Stimulated activated CD4-positive, alpha-beta T cell treated with anti-CD3 and anti-CD28 coated beads, TNF-alpha, amount 100 ng/mL, for 4 hours (primary cell): ENCODE results near the gene PIH1D1.

Experiments
- DNase-seq, 3 experiments: peaks; one replicate each; pipeline ENCODE4 v3.0.0-alpha.2; 2020; ENCODE audit warnings: low read depth in 3 of 3

The PIH1D1 gene

DNA sequence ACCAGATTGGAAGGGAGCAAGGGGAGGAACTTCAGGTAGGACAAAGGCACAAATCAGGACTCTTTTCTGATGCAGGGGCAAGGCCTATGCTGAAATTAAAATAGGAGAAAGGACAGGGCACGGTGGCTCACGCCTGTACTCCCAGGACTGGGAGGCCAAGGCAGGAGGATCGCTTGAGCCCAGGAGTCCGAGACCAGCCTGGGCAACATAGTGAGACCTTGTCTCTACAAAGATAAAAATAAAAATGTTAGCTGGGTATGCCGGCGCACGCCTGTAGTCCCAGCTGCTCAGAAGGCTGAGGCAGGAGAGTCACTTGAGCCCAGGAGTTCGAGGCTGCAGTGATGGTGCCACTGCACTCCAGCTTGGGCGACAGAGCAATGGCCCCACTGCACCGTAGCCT, 15.9 kb downstream of the PIH1D1 start:
- no peak for DNase-seq

DNA sequence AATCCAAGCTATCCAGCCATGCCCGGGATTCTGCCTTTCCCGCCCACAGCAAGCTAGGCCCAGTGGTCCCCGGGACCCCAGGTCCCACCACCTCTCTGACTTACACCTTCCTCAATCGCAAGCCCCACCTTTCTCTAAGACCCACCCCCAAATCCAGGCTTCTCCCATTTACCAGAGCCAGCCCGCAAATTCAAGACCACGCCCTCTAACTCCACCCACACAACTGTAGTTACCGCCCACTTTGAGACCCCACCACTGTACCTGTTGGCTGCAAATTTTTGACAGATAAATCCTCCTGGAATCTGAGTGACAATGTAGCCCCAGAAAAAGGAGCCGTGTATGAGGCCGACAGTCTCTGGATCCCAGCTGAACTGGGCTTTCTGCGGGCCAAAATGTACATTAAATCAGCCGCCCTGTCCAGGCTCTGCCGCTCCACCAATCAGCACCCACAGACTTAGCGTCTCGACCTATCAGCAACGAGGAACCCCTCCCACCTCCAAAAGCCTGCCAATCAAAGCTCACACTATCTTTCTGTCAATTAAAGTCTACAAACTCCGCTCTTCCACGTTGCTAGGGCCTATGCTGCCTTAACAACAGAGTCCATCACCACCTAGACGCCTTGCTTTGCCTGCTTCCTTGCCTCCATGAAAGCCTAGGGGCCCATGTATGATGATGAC, 16.6 kb downstream of the PIH1D1 start:
- no peak for DNase-seq

DNA sequence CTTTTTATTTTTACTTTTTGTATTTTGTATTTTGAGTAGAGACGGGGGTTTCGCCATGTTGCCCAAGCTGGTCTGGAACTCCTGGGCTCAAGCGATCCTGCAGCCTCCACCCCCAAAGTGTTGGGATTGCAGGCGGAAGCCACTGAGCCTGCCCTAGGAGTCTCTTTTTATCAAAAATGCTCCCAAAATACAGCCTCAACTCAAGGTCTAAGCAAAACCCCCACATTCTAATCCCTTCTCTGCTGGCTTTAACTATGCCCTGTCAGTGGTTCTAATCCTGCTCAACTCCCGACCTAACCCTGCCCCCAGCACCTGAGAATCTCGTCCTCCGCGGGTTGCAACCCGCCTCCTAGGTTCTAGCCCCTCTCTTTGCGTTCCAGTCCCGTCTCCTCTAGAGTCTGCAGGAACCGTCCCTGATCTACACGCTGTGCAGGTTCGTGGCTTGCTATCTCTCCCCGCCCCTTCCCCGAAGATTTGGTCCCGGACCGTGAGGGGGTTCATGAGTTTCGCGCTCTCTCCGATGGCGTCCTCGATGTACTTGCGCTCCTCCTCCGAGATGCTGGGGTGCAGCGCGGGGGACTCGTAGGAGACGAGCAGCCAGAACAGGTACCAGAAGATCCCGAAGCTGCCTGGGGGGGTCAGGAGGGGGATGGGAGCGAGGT, 18.2 kb downstream of the PIH1D1 start:
- no peak for DNase-seq

DNA sequence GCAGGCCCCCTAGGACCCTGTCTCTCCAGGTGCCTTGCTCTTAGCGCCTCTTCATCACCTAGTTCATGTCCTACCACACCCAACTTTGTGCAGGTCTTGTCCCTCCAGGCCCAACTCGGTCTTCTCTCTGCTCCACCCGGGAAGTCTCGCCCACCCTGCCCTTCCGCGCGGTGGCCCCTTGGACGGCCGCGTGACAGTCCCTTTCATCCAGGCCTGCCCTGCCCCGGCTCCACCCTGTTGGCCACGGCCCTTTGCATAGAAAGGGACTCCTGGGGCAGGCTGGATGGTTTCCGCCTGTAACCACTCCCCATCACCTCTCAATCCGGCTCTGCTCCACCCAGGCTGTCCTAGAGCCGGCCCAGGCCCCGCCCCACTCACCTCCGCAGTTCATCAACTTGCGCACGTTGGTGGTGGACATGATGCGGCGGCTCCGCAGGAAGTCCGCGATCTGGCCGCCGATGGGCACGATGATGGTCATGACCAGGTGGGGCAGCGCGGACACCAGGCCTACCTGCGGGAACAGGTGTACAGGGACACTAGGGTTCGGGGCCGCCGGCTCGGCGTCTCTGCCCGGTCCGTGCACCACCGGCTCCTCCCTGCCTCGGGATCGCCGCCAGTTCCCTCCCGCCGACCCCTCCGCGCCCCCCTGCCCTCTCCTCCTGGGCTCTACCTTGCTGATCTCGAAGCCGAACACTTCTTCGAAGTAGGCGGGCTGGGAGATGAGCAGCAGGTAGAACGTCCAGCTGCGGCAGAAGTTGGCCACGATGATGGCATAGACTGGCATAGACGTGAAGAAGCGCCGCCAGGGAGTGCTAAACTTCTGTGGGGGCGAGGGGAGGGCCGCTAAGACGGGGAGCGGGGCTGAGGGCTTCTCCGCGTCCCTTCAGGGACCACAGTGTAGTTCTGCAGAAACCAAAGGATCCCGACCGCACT, 19.2 kb downstream of the PIH1D1 start:
- DNase-seq = no peak

DNA sequence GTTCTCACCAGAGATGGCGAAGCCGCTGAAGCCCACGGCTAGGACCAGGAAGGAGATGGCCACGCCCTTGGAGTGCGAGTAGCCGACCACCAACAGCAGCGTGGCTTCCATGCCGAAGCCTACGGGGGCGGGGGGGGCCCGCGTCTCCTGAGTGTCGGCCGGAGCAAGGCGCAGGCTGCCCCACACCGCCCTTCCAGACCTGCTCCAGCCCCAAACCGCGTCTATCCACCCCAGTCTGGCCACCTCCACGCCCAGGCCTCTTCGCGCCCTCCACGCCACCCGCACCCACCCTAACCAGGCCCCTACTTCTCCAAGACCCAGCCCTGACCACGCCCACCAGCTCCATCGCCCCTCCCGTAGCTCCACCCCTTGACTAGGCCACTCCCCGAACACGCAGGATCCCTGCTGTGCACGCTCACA, 20.3 kb downstream of the PIH1D1 start:
- DNase-seq = no peak

DNA sequence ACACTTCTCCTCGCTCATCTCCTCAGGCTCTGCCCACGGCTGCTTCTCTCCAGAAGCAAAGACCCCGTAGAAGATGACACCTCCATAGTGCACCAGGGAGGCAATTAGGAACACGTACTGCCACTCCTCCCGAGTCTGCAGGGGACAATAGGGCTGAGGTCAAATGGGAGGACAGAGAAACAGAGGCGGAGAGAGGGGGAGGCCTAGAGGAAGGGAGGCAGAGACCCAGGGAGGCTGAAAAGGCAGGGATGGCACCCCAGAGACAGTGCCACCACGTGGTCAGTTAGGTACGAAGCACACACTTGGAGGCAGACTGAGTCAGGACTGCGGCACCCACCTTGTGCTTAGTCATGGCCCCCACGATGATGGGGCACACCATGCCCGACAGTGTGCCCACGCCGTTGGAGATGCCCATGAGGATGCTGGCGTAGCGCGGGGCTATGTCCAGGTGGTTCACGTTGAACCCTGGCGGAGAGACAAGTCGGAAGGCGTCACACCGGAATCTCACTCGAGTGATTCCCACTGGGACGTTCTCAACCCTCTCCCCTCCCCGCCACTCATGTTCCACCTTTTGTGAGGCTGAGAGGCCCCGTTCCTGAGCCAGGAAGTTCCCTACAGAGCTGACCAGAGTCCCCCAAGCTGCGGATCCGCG, 20.8 kb downstream of the PIH1D1 start:
- no peak for DNase-seq

DNA sequence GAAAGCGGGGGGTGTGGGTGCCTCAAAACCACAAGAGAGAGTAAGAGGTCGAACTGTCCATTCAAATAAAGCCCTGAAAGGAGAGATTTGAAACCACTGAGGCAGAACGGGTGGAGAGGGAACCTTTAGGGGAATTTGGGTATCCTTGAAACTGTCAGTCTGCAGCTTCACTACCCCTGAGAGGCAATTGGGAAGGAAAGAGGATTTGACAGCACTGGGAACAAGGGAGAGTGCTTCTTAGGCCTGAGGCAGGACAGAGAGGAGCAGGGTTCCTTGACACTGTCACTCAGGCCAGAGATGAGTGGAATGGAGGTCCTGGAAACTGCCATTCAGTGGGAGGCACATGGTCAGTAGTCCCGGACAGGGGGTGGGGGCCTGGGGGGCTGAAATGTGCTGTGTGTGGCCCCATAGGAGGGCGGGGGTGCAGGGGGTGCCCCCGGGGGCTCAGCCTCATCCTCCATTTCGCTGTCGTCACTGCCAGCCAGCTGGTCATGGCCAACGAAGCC, 21.4 kb downstream of the PIH1D1 start:
- no peak for DNase-seq

DNA sequence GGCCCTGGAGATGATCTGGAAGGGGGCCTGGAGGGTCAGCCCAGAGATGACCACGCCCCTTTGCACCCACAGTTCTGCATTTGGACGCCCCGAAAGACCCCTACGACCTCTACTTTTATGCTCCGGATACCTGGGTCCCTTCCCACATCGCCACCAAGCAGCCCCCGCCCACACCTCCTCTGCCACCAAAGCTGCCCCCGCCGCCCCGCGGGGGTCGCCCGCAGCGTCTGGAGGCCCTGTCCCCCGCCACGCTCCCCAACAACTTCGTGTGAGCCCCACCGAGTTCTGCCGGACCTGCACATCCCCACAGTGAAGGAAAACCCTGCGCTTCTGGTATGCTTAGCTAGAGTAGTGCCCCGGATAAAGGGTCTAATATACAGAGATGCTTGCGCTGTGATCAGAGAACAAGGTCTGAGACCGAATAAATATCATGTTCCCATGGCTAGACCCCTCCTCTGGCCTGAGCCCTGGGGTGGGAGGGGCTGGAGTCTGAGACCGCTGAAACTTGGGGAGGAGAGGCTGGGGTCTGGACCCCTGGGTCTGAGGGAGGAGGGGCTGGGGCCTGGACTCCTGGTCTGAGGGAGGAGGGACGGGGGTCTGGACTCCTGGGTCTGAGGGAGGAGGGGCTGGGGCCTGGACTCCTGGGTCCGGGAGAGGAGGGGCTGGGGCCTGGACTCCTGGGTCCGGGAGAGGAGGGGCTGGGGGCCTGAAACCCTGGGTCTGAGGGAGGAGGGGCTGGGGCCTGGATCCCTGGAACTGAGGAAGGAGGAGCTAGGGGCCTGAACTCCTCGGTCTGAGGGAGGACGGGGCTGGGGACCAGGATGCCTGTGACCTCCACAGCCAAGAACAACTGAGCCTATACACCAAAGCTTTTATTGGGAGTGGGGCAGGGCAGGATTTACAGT, 22.8 kb downstream of the PIH1D1 start:
- DNase-seq = no peak

DNA sequence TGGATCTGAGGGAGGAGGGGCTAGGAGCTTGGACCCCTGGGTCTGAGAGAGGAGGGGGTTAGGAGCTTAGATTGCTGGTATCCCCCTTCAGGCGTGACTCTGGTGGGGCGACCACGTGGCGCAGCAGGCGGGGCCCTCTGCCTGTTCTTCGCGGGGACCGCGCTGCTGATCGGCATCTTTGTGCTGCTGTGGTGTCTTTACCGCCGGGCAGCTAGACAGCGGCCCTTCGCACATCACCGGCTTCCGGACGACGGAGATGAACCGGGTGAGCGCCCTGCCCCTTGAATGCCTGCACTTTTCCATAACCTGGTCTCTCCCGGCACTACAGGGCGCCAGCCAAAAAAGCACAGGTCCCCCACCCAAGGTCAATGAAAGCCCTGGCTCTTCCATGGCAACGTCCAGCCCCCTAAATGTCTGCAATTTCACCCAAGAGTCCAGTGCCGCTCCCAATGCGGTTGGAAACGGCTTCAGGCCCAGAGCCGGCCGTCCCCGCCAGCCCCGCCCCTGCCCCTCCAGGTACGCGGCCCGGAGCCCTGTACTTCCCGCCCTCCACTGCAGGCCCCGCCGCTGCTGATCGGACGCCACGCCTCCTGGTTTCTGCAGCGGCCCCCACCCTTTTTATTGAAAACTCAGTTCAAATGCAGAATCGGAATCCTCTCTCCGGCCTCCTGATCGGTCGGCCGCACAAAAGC, 23.6 kb downstream of the PIH1D1 start:
- no peak for DNase-seq

DNA sequence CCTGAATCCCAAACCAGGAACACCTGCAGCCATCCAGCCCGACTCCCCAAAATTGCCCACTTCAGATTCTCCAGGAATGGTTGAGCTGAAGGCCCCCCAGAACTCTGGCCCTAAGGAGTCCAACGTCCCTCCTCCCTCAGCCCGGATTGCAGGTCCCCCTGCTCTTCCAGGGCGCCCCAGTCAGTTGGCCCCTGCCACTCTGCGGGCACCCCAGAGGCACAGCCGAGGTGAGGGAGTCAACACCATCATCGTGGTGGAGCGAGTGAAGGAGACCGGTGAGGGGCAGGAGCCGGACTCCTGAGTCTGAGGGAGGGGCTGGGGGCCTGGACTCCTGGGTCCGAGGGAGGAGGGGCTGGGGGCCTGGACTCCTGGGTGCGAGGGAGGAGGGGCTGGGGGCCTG, 24.3 kb downstream of the PIH1D1 start:
- no peak for DNase-seq

DNA sequence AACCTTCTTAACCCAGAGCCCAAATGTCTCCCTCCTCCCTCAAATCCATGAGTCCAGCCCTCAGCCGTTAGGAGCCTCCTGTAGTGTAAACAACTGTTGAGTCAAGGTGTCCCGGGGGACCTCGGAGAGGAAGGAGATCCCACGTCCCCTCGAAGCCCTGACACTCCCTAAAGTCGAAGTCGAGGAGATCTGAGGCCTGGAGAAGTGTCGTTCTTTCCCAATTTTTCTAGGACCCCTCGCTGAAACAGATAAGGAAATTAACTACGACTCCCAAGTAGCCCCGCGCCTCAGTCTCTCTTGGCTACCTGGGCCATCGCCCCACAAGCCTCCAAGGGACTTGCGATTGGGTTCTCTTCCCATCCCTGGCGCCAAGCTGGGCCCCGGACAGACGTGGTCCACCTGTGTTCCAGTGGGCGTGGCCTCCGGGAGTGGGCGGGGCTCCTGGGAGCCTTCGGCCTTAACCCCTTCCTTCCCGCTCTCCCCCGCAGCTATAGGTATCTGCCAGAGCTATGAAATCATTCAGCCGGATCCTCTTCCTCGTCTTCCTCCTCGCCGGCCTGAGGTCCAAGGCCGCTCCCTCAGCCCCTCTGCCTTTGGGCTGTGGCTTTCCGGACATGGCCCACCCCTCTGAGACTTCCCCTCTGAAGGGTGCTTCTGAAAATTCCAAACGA, 25.6 kb downstream of the PIH1D1 start:
- no peak for DNase-seq

DNA sequence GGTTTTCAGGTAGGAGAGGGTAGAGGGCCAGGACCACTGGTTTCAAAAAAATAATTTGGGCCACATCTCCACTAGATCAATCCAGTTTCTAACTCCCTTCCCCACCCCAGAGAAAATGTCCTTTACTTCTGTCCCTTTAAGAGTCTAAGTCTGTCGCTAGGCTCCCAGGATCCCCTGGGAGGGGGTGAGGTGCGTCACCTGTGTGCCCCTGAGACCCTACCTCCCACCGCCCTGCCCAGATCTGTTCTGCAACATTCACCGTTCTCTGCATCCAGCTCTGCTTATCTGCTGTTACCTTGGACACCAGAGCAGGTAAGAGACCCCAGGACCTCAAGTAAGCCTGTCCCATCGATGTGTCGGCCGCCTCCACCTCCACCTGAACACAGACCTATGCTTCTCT, 26.4 kb downstream of the PIH1D1 start, which contains the start of gene GFY:
Gene GFY, plus strand, starts transcription at position 211 of the 400 bp plus-strand sequence. CDS start 1,043 bp downstream, outside the sequence.
- DNase-seq = no peak

DNA sequence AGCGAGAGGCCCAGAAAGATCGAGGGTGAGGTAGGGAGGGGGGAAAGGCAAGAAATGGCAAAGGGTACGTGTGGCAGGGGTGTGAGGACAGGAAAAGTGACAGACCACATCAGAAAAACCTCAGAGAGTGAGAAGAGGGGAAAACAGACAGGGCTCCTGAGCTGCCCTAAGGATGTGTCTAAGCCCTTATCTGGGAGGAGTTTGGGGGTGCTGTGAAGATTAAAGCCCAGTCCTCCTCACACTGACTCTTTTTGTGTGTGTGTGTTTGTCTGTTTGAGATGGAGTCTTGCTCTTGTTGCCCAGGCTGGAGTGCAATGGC, 27.7 kb downstream of the PIH1D1 start:
- no peak for DNase-seq

DNA sequence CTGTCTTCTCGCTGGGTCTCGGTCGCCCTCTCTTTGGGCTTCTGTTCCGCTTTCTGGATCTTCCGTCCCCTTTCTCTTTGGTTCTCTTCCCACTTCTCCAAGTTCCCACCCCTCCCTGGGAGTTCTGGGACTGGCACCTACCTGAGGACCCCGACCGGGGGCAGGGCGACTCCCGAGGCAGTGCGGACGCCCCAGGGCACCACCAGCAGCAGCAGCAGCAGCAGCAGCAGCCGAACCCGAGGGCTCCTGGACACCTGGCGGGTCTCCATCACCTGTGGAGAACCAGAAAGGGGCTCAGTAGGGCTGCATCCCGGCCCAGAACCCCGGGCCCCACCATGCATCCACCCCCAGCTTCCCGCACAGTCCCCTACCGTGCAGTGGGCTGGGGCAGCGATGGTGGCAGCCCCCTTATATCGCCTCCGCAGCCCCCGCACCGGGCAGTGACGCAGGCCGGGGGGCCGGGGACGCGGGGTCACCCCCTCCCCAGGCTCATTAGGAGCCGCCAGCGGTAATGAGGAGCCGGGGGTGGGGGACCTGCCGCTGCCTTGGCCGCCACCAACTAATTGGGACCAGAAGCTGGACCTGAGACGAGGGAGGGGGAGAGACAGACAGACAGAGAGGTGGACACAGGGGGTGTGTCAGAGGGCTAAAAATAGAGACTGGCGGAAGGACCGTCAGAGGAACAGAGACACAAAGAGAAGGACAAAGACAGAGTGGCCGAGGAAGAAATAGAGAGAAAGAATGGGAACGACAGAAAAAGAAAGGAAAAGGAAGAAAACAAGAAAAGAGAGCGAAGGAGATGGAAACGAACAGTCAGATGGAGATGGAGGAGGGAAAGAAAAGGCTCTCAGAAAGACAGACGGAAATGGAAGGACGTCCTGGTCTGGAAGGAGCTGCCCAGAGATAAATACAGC, 28.3 kb downstream of the PIH1D1 start, which contains the start of gene PTH2:
Gene PTH2, minus strand, starts transcription at position 371 of the 914 bp plus-strand sequence. Its CDS starts 102 bp downstream, at position 269.
- DNase-seq = no peak

DNA sequence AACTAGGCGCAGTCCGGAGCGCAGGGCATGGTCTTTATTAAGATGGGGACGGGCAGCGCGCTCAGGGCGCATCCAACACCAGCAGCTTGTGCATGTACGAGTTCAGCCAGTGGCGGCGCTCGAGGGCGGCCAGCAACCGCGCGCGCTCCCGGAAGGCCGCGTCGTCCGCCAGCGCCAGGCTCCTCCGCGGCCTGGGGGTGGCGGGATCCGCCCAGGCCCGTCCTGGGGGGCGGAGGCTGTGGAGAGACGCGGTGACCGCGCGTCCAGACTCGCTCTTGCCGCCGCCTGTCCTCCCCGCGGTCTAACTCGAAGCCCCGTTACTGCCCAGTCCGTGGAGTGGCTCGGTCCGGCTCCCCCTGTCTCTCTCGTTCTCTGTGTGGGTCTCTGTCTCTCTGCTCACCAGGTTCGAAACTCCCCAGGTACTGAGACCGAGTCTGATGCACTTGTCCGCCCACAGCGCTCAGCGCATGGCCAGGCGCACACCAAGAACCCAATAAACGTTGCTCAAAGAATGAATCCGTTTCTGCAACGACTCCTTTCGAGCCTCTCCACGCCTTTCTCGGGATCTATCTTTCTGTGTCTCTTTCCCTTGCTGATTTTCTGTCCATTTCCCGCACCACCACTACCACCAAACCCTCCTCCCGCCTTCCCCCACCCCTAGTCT, 29.1 kb downstream of the PIH1D1 start:
- no peak for DNase-seq

DNA sequence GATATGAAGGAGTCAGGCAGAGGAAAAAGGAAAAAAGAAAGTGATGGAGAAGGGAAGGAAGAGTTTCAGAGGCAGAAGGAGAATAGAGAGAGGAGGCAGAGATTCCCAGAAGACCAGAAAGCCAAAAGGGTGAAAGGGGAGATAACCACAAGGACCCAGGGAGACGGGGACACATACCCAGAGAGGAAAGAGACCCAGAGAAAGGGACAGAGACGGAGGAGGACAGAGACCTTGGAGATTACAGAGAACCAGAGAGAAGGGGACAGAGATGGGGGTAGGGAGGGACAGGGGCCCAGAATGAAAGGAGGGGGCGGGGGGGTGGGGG, 29.8 kb downstream of the PIH1D1 start:
- DNase-seq = no peak

DNA sequence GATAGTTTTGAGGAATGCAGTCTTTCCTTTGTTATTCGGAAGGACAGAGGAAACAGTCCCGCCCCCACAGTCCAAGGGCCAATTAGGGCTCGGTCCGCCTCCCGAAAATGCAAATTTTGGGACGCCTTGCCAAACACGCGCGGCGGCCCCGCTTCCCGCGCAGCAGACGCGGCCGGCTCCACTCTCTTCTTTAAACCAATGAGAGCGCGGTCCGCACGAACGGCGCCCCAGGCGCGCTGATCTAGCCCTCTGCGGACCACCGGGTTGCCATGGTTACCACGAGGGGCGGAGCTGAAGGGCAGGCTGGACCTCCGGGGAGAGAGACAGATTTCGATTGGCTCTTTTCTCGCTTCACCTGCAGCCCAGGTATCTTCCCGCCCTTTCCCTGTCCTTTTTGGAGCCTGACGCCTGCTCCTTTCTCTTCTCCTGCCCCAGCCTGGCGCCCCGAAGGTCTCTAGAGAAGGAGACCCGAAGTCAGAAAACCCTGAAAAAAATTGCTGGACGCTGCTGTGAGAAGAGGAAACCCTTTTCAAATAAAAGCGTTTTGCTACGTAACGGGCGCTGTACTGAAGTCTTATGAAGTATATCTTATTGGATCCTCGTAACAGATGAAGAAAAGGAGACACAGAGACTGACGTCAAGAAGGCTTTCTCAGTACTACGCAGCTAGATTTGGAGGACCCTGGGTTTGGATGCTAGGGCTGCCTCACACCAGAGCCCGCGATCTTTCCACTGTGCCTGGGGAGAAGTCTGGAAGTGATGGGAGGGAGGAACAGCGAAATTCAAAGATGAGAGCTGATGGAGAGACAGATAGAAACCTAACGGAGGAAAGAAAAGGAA, 30.4 kb downstream of the PIH1D1 start:
- DNase-seq = no peak
